Fibroblast of lung (primary cell): ENCODE data around the gene RRAGB. TPM values are rescaled to one million over a fixed set of nuclear protein-coding genes. Genes with fewer than 3 reads are reported as not detected.
"Not testable (repeated sequence)": the region's sequence is repeated elsewhere in the genome, so short reads cannot be mapped to it uniquely, and the experiment has no call there.

Experiments
- DNase-seq, 2 donors: peaks; one replicate each; pipeline versions ENCODE4 v3.0.0 to v3.0.0-alpha.2; 2010; ENCODE audit warnings: low read depth in 2 of 2
- H2AFZ ChIP-seq: 2 replicates; pipeline ENCODE4 v1.5.1; 2012; ENCODE audit warnings: low read length, control low read depth, inconsistent platforms
- H3K27ac ChIP-seq: 2 replicates; pipeline ENCODE4 v1.5.1; 2011; ENCODE audit warnings: low read length, control low read depth; ENCODE audit not compliant: insufficient read depth
- H3K27me3 ChIP-seq: 2 replicates; pipeline ENCODE4 v1.5.1; 2011; ENCODE audit warnings: mild to moderate bottlenecking, low read length; ENCODE audit not compliant: control insufficient read depth, insufficient read depth
- H3K36me3 ChIP-seq: 2 replicates; pipeline ENCODE4 v1.5.1; 2011; ENCODE audit warnings: low read length; ENCODE audit not compliant: control insufficient read depth, insufficient read depth
- H3K4me1 ChIP-seq: 2 replicates; pipeline ENCODE4 v1.5.1; 2011; ENCODE audit warnings: low read length; ENCODE audit not compliant: control insufficient read depth, insufficient read depth; ENCODE audit errors: extremely low read depth
- H3K4me2 ChIP-seq: 2 replicates; pipeline ENCODE4 v1.5.1; 2011; ENCODE audit warnings: low read length, control low read depth; ENCODE audit not compliant: insufficient read depth; ENCODE audit errors: extremely low read depth
- H3K4me3 ChIP-seq, 4 experiments: fragments of 200-600 bp in 1 of 4; sonication (generic) in 1 of 4; replicated peaks in 1 of 4; 2 replicates each; pipeline ENCODE4 v1.5.1; 2011 to 2016; ENCODE audit warnings: low read length in 4 of 4, low read depth in 3 of 4, mild to moderate bottlenecking in 3 of 4, control low read depth in 2 of 4, inconsistent platforms in 1 of 4, mixed read lengths in 1 of 4; ENCODE audit not compliant: insufficient read depth in 1 of 4; ENCODE audit errors: control extremely low read depth in 1 of 4
- H3K79me2 ChIP-seq: 2 replicates; pipeline ENCODE4 v1.5.1; 2012; ENCODE audit warnings: mild to moderate bottlenecking, low read length, inconsistent platforms; ENCODE audit not compliant: control insufficient read depth, insufficient read depth
- H3K9ac ChIP-seq: 2 replicates; pipeline ENCODE4 v1.5.1; 2011; ENCODE audit warnings: mild to moderate bottlenecking, low read length, control low read depth; ENCODE audit not compliant: insufficient read depth
- H3K9me3 ChIP-seq: 2 replicates; pipeline ENCODE4 v1.5.1; 2012; ENCODE audit warnings: low read depth, low read length; ENCODE audit not compliant: control insufficient read depth, insufficient read depth
- H4K20me1 ChIP-seq: 2 replicates; pipeline ENCODE4 v1.5.1; 2011; ENCODE audit warnings: low read length; ENCODE audit not compliant: control insufficient read depth, insufficient read depth; ENCODE audit errors: extremely low read depth
- CTCF ChIP-seq, 2 donors: IDR thresholded peaks in 1 of 2; conservative IDR thresholded peaks in 1 of 2; 1 replicate in 1 of 2; 2 replicates in 1 of 2; pipeline ENCODE4 v1.5.1; 2011 to 2012; ENCODE audit warnings: low read length in 2 of 2, control low read depth in 1 of 2, inconsistent platforms in 1 of 2, low read depth in 1 of 2, mild to moderate bottlenecking in 1 of 2
- EZH2 ChIP-seq: IDR thresholded peaks from 2 replicates; pipeline ENCODE4 v1.5.1; 2012; ENCODE audit warnings: low read length, control low read depth, mild to moderate bottlenecking; ENCODE audit errors: missing control alignments
- polyA plus RNA-seq, 2 donors: library from polyadenylated mRNA; depleted of rRNA in 1 of 2; stranded (reverse) in 1 of 2; unstranded in 1 of 2; fragments of >200 nt; gene quantifications; 2 replicates each; pipeline ENCODE4 v1.2.1, GENCODE V29; 2011 to 2012; ENCODE audit warnings: missing spikeins in 1 of 2
- total RNA-seq: library from RNA; depleted of rRNA; stranded (reverse); fragments of >200 nt; gene quantifications from 2 replicates; pipeline ENCODE4 v1.2.1, GENCODE V29; 2014

The RRAGB gene
- total and polyA plus RNA-seq, 2 donors (not counting 1 experiment from before 2014, with no cell fraction given), result 36.5 to 57.6 TPM

GRCh38 chrX:55742649-55743048 lies 25.1 kb downstream of the RRAGB start:
- Histone ChIP-seq H3K79me2 (no peaks in the 10 kb centered on the region), H2AFZ (no peak overlapping the region), H4K20me1 (peaks cover 2% of the 10 kb centered on the region), H3K36me3 (peaks cover 1% of the 10 kb centered on the region), H3K9me3 (no peaks in the 10 kb centered on the region), H3K4me3 (no peak overlapping the region), H3K27me3 (no peaks in the 10 kb centered on the region), H3K9ac (no peak overlapping the region), H3K27ac (no peak overlapping the region), H3K4me1 (no peaks in the 10 kb centered on the region), H3K4me2 (no peak overlapping the region)
- TF ChIP-seq CTCF (conservative IDR thresholded peaks at IDR 0.05 in 1 of 2, IDR thresholded peaks at IDR 0.05 in 1 of 2; ENCODE audit: low read depth in 1 of 2, low read length in 2 of 2) (no peak), EZH2 (no peak)
- DNase-seq, result no peak

GRCh38 chrX:55748463-55748862 lies 30.9 kb downstream of the RRAGB start:
- H3K9me3 ChIP-seq, H3K27me3 ChIP-seq, DNase-seq, H3K79me2 ChIP-seq, H3K4me2 ChIP-seq, H3K36me3 ChIP-seq, H3K27ac ChIP-seq, H4K20me1 ChIP-seq, H3K9ac ChIP-seq, H3K4me1 ChIP-seq, H2AFZ ChIP-seq, H3K4me3 ChIP-seq: not testable (repeated sequence)

- TF ChIP-seq CTCF (conservative IDR thresholded peaks at IDR 0.05 in 1 of 2, IDR thresholded peaks at IDR 0.05 in 1 of 2; ENCODE audit: low read depth in 1 of 2, low read length in 2 of 2), result no peak
- TF ChIP-seq EZH2, result no peak
- H3K36me3 ChIP-seq, result no peaks in the 10 kb centered on the region
- H3K4me1 ChIP-seq, result no peaks in the 10 kb centered on the region
- H3K79me2 ChIP-seq, result no peaks in the 10 kb centered on the region
- H3K9me3 ChIP-seq, result no peaks in the 10 kb centered on the region
- no peak overlapping the region for H3K27ac ChIP-seq
- no peak overlapping the region for H3K4me3 ChIP-seq
- no peak overlapping the region for H2AFZ ChIP-seq
- H3K4me2 ChIP-seq, result no peak overlapping the region
- H3K9ac ChIP-seq, result no peak overlapping the region
- no peaks in the 10 kb centered on the region for H3K27me3 ChIP-seq
- no peaks in the 10 kb centered on the region for H4K20me1 ChIP-seq
- no peak for DNase-seq
These were observed 32.7 kb downstream of the RRAGB start for GRCh38 chrX:55750256-55750655.
